Measurements from ENCODE around the gene RSPH10B.
"Not testable (repeated sequence)": the region's sequence is repeated elsewhere in the genome, so short reads cannot be mapped to it uniquely, and the experiment has no call there.

GRCh38 chr7:5924630-5925029 is 45.9 kb downstream of the RSPH10B start:
- TF ChIP-seq, protein P1, sequence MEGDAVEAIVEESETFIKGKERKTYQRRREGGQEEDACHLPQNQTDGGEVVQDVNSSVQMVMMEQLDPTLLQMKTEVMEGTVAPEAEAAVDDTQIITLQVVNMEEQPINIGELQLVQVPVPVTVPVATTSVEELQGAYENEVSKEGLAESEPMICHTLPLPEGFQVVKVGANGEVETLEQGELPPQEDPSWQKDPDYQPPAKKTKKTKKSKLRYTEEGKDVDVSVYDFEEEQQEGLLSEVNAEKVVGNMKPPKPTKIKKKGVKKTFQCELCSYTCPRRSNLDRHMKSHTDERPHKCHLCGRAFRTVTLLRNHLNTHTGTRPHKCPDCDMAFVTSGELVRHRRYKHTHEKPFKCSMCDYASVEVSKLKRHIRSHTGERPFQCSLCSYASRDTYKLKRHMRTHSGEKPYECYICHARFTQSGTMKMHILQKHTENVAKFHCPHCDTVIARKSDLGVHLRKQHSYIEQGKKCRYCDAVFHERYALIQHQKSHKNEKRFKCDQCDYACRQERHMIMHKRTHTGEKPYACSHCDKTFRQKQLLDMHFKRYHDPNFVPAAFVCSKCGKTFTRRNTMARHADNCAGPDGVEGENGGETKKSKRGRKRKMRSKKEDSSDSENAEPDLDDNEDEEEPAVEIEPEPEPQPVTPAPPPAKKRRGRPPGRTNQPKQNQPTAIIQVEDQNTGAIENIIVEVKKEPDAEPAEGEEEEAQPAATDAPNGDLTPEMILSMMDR (IDR thresholded peaks at IDR 0.05): not testable (repeated sequence)
- not testable (repeated sequence) for TF ChIP-seq EZH2 (IDR thresholded peaks at IDR 0.05; ENCODE audit: borderline replicate concordance, insufficient read depth, low read depth, low read length, poor library complexity, severe bottlenecking)

Measured in B cell (primary cell).